GM21423 (cell line): ENCODE results near the gene TNIP1.
A peak's percentile ranks its signal among the peaks of the same experiment; 100 is the strongest.

Source experiments
- ATAC-seq: cut with Tn5 transposase; IDR thresholded peaks from one replicate; pipeline ENCODE4 v1.9.1; 2021; ENCODE audit warnings: mild to moderate bottlenecking, moderate library complexity; ENCODE audit not compliant: unreplicated experiment

The TNIP1 gene, protein sequence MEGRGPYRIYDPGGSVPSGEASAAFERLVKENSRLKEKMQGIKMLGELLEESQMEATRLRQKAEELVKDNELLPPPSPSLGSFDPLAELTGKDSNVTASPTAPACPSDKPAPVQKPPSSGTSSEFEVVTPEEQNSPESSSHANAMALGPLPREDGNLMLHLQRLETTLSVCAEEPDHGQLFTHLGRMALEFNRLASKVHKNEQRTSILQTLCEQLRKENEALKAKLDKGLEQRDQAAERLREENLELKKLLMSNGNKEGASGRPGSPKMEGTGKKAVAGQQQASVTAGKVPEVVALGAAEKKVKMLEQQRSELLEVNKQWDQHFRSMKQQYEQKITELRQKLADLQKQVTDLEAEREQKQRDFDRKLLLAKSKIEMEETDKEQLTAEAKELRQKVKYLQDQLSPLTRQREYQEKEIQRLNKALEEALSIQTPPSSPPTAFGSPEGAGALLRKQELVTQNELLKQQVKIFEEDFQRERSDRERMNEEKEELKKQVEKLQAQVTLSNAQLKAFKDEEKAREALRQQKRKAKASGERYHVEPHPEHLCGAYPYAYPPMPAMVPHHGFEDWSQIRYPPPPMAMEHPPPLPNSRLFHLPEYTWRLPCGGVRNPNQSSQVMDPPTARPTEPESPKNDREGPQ

DNA sequence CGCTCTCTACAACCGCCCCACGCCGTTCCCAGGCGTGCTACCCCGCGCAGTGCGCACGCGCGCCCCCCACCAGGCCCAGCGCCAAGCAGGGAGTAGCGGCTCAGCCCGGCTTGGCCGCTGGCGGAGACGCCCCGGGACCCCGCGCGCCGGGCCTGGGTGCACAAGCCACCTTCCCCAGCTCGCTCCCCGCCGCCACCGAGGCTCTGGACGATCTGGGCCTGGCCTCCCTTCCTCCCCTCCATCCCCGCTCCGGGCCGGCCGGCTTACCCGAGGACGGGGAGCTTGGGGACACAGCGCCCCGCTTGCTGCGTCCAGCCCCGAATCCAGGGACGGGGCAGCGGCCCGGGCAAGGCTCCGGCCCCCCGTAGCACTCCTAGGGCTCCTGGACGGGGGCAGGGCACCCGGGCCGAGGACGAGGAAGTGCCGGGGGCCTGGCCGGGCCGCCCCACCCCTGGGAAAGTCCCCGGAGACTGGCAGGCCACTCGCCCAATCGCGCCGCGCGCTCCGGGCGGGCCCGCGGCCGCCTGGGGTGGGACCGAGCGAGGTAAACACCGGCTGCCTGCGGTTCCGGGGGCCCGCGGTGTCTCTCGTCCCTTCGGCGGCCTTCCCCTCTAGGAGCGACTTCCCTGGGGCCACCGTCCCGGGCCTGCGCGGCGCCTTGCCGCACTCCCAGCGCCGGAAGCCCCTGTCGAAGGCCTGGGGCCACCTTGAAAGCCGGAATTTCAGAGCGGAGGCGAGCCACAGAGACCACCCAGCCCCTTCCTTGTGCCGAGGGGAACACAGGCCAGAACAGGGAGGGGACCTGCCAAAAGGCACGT is at the start of gene TNIP1:
Gene TNIP1, minus strand, starts transcription at position 422 of the 818 bp plus-strand sequence. CDS start 15,939 bp downstream, outside the sequence.
- ATAC-seq = peak; percentile 74

DNA sequence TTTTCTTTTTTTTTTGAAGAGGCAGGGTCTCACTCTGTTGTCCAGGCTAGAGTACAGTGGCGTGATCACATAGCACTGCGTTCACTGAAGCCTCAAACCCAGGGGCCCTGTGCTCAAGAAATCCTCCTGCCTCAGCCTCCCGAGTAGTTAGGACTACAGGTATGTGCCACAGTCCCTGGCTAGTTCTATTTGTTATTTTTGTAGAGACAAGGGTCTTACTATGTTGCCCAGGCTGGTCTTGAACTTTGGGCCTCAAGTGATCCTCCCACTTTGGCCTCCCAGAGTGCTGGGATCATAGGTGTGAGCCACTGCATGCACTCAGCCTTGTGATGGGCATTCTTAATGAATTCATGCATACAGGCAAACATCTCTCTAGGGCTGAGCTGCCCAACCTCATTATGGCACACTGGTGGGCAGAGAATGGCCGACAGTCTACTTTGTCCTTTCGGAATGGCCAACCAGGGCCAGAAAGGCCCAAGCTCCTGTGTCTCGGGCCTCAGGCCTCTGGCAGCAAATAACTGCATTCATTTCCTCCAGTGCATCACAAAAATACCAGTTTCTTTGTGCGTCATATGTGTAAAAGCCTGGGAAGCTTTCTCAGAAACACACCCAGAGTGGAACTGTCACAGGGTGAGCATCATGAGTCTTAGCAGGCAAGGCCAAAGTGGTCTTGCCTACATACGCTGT is 49.5 kb upstream of the TNIP1 start:
- ATAC-seq = no peak

DNA sequence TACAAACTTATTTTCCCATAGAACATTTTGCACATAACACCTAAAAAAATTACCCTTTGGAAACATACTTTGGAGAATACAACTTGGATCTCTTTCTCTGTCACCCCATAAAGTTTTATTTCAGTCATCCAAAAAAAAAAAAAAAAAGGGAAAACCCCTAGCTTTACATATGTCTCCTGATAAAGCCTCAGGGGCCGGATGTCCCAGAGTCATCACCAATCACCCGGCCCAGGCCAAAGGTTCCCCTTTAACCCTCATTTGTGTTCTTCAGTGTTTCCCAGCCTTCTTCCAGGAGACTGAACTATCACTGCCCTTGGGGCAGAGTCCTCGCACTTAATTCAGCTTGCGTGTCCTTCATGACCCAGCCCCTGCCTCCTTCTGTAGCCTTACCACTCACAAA is 48.0 kb upstream of the TNIP1 start:
- ATAC-seq = no peak

DNA sequence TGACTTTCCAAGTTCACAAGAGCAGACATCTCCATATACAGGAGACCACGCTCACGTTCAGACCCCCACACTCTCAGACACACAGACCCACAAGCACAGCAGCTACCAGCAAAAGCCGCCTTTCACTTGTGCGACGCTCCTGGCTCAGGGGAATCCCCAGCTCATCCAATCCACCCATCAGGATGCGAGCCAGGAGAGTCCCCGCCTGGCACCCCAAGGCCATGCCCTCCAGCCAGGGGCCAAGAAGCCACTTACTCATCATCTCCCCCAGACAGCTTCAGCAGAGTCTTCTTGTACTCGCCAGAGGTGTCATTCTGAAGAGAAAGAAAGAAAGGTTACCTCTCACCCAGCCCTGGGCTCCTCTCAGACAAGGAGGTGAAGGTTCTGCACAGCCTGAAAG is 47.1 kb upstream of the TNIP1 start:
- no peak for ATAC-seq

DNA sequence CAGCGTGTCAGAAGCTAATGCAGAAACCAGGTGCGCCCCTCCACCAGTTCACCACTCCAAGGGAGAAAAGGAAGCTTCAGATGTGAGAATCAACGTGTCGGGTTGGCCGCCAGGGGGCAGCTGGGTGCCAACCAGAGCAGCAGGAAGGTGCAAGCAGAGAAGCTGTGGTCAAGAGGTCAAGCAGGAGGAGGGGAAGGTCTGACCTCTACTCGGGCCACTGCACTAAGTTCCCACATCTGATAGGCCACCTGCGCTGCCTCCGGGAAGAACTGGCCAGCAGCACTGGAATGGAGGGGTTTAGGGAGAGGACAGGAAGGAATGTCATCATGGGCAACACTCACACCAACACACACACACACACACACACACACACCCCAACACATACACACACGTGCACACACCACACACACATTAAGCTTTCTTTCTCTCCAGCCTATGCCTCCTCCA is 45.4 kb upstream of the TNIP1 start:
- ATAC-seq = no peak

DNA sequence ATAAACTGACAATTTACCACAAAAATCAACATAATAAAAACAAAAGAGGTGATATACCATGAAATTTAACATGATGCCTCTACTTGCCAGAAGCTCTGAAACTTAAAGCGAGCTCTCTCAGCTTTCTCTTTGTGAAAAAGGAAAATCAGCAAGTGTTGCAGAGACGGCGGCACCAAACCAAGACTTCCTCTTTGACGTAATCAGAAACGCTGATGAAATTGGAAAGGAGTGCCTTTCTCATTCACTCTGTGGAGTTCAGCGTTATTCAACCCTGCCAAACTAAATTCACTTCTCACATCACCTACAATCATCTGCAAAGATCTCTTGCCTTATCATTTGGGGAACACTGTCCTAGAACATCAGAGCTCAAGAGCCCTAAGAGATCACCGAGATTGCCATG is 44.6 kb upstream of the TNIP1 start:
- ATAC-seq = peak; percentile 23

DNA sequence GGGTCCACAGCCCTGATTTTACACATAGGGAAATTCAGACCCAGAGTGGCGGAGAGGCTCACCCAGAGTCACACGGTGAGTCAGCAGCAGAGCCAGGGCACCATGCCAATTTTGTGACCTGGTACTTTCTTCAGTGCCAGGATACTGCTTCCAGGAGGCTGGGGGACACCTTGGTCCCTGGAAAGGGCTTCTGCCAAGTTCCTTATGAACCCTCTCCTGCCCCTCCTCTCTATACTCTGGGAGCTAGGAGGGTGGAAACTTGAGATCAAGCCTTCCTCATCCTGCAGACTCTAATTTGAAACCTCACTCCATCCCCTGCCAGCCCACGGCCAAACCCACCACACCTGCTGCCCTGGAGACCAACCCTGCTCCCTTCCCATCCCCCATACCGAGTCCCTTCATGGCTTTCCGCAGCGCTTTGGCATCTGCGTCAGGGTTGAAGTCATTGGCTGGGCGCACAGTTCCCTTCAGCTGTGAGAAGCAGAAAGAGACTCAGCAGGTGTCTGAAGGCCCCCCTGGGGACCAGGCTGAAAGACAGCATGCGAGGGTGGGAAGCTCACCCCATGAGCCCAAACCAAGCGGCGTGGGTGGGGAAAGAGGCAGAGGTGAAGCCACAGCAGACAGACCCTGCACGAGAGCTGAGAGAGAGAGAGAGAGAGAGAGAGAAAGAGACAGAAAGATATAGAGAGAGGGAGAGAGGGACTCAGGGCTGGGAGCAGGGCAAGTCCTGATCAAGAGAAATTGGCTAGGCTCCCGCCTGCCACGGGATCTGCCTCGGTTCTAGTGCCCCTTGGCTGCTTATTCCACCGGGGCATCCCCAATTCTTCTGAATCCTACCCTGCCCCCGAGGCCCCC is 43.3 kb upstream of the TNIP1 start:
- ATAC-seq = peak; percentile 83

DNA sequence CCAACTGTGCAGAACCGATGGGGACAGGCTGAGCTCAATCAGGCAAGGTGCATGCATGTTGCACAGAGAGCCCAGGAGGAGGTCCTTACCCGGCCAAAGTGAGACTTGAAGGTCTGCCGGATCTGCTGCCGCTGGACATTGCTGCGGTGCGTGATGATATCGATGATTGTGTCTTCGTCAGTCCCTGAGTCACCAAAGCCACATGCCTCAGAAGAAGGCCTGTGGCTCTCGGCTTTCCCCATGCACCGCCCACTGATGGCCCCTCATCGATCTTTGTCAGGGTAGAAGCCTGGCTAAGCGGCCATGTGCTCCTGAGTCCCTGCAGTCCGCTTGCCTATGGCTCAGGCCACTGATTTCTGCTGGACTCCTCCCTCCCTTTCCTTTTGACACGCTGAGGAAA is 42.0 kb upstream of the TNIP1 start:
- no peak for ATAC-seq

DNA sequence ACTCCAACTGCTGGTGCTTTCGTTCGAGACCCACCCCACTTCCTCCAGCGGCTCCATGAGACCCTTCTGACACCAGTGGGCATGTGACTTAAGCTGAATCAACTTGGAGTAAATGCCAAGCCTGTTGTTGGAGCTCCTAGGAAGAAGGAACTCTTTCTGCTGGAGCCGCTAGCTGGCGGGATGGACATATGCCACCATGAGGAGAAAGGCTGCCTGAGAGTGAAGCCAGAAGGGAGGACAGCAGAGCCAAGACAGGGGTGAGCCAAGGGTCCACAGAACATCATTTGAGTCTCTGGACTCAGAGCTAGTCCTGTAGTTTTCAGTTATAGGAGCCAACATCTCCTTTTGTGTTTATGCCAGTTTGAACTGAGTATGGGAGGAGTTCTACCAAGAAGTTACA is 40.8 kb upstream of the TNIP1 start:
- no peak for ATAC-seq

DNA sequence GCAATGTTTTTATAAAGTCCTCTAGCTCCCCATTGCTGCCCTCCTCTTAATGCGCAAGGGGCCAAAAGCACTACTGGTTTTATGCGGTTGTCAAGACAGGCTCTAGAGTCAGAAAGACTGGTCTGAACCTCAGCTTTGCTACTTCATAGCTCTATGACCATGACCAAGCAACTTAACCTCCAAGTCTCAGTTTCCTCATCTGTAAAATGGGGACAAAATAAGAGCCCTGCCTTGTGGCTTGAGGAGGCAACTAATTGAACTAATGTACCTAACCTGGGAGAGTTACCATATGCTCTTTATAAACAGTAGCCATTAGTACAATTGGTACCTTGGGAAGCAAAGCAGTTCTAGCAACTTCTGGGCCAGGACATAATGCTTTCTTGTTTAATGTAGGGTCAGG is 40.3 kb upstream of the TNIP1 start:
- ATAC-seq = no peak

DNA sequence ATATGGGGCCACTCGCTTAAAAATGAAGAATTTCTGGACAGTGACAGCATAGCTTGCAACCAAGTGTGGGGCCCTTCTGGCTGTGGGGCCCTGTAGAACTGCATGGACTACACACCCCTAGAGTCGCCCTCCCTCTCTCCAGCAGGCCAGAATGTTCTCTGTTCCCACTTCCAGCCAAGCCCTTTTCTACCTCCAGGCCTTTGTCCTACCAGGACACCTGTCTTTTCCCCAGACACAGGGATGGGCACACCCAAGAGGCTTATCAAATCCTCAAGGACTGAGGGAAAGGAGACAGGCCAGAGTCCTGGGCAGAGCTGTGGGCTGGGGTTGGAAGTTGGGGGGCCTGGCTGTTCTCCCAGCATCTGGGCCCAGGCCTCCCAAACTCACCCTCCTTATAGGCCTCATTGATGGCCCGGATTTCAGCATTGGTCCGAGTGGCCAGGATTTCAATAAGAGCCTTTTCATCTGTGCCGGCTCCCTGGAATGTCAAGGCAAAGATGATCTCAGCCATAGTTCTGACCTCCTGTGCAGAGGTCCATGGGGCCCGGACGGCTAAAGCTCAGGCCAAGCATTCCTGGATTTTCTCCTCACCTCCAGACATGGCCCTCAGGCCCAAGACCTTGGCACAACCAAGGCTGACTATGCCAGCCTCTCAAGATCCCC is 38.2 kb upstream of the TNIP1 start:
- ATAC-seq = no peak

DNA sequence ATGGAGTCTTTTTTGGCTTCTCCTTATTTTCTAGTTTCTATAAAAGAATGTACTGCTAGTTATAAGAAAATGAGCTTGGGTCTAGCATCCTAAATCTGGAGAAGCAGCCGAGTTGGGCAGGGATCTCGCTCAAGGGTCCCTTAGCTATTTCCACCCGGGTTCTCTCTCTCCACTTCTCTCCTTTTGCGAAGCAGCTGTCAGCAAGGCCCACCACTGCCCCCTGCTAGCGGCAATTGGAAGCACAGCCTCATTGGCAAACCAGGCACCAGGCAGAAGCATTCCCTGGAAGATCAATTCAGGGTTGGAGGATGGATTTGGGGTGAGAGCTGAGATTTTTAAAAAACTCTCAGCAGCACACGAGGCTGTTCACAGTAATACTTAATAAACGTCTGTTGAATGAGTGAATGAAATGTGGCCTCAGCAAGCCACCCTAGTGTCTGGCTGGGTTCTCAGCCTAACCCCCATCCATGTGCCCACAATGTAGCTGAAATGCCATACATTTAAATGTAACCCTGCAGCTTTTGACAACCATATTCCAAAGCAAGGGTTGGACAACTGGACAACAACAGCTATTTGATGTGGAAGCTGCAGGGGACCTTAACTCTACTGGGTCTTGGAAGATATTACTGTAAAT is 34.6 kb upstream of the TNIP1 start:
- ATAC-seq = no peak

DNA sequence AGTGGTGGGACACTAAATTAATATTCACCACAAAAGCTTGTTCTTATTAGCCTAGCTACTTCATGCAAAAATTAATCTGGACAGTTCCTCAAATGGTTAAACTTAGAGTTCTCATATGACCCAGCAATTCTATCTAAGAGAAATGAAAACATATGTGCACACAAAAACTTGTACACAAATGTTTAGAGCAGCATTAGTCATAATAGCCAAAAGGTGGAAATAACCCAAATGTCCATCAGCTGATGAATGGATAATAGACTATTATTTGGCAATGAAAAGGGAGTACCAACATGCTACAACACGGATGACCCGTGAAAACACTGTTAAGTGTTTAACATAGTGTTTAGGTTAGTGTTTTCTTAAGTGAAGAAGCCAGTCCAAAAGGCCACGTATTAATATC is 32.8 kb upstream of the TNIP1 start:
- no peak for ATAC-seq

DNA sequence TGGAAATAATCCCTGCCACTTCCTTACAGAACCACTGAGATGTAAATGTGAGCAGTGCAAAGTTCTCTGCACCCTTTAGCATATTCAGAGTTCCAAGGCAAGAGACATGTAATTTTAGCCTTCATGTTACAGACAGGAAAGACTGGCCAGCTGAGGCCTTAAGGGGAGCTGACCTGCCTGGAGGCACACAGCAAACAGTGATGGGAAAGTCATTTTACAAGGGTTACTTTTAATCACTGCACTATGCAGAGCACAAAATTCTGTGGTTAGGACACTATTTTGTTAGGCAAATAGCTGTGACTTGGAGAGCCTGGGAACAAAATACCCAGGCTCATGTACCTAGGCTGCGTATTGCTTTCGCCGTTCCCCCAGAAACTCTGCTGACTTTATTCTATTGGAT is 30.2 kb upstream of the TNIP1 start:
- no peak for ATAC-seq

DNA sequence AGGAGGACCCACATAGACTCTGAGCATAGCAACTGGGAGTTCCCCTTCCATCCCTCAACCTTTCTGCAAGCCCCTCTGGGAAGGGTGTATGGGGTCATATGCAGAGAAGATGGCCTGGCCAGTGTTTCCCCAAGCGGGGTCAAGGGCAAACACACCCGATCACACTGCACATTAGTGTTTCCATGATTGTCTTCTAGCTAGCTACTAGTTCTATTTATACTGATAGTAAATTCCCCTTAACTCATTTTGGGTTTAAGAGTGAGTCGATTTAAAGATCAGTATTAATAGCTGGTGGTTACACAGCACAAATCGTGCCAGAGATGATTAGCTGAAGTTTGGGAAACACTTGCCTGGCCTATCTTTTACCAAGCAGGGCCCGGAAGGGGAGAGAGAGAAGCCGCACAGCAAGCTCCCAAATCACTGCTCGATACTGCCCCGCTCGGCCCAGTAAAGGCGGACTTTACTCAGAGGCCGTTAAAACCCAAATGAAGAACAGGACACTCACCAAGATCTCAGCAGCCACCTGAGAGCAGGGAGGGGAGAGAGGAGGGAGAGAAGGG is 29.4 kb upstream of the TNIP1 start:
- ATAC-seq = no peak

DNA sequence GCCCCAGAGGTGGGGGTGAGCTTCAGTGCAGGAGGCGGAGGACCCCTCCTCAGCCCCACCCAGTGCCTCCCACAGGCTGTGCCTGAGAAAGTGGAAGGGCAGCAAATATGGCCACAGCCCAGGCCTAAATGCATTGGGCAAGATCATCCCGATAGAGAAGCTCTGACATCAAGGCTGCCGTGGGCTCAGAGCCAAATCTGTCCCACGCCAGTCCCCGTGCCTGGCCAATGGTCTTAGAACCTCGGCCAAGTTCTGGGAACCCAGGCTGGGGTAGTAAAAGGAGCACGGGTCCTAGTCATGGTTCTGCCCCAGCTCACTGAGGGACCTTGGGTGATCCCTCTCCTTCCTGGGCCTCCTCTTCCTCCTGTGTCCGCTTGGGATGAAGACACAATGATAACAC is 27.7 kb upstream of the TNIP1 start:
- ATAC-seq = no peak

DNA sequence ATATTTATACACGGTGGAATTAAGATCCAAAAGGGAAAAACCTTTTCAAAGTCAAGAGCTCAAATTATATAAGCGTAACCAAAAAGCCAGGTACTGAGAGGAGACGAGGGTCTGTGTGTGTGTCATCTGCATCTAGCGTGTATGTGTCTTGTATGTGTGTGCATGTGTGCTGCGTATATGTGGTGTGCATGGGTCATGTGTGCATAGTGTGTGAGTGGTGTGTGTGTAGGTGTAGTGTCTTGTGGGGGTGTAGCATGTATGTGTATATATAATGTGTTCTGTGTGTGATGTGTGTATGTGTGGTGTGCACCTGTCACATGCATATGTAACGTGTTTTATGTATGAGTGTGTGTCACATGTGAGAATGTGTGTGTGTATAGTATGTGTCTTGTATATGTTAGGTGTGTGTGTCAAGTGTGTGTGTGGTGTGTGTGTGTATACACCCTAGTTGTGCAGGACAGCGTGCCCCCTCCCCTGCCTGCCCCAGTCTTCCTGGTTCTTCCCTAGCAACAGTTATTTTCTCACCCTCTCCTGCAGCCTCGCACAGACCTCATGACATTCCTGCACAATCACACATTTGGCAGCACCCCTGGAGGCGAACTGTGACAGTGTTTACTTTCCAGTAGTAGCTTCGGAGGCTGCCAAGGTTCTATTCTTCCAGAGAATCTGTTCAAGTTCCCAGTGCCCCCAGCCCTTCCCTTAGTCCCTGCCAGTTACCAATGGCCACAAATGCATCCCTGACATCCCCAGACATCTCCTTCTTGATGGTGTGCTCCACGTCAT is 27.1 kb upstream of the TNIP1 start:
- no peak for ATAC-seq

DNA sequence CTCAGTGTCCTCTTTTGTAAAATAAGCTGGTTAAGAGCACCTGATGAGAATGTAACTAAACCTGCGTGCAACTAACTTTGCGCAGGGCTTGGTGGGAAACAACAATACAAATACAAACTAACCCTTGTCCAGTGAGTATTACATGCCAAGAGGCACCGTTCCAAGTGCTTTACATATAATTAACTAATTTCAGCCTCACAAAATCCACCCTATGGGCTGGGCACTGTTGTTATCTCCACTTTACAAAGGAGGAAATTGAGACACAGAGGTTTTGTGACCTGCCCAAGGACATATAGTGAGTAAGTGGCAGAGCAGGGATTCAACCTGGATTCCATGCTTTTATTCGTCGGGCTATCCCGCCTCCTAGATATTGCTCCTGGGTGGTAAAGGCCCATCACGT is 26.2 kb upstream of the TNIP1 start:
- no peak for ATAC-seq
